Nucleus accumbens (tissue), 56 donors: ENCODE data around the gene TMEM184B.

Experiments used
- DNase-seq, 56 donors: peaks; one replicate each; lab custom pipeline; 2025; lab: John Stamatoyannopoulos, UW

TMEM184B gene

DNA sequence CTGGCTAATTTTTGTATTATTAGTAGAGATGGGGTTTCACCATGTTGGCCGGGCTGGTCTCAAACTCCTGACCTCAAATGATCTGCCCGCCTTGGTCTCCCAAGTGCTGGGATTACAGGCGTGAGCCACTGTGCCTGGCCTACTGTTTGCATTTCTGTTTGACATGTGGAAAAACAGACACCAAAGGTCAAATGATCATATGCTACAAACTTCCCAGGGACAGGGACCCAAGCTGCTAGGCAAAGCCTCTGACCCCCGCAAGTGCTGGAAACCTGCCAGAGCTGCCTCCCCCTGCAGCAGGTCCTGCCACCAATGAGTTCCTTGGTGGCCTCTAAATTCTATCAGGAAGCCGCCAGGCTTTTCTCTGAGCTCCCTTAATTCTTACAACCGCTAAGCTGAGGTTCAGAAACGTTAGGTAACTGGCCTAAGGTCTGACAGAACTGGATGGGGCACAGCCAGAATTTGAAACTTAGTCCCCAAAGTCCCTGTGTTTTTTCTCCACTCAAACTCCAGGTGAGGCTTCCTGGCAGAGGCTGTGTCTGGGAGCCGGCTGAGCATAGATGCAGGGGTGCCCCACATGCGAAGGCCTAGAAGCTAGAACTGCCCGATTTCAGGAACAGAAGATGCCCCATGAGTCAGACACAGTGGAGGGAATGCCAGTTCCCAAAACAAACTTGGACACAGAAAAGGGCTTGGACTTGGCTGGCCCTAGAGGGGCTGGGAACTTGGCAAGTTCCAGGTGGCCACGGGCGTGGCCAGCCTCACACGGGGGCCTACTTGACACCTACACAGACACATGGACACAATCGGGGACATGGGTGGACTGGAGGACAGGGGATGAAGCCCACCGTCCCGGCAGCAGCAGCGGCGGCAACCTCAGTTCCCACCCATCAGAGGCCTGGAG is 37.1 kb upstream of the TMEM184B start:
- DNase-seq, result no peak

- DNase-seq, result no peak
Measured at GRCh38 chr22:38308791-38309498, 36.1 kb upstream of the TMEM184B start.

- peak in 6 of 56 donors; percentile 11 to 51 (median 20) for DNase-seq
Measured at GRCh38 chr22:38305471-38306448, 33.0 kb upstream of the TMEM184B start.

GRCh38 chr22:38304526-38304925 is 31.7 kb upstream of the TMEM184B start:
- DNase-seq, result peak in 1 of 56 donors; percentile 25

DNA sequence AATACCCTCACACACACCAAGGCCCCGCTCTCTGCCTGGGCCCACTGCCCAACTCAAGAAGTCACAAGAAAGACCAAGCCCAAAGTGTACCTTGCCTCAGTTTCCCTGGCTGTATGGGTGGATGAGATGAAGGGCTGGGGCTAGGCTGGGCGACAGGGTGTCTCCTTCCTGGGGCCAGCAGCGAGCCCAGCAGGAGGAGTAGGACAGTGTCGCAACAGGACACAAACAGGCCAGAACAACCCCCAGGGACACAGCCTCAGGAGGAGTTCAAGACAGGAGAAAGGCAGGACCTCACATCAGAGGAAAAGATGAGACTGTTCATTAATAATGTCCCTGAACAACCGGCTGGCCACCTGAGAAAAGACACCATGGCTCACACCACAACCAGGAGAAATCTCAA is 31.2 kb upstream of the TMEM184B start:
- no peak for DNase-seq

DNA sequence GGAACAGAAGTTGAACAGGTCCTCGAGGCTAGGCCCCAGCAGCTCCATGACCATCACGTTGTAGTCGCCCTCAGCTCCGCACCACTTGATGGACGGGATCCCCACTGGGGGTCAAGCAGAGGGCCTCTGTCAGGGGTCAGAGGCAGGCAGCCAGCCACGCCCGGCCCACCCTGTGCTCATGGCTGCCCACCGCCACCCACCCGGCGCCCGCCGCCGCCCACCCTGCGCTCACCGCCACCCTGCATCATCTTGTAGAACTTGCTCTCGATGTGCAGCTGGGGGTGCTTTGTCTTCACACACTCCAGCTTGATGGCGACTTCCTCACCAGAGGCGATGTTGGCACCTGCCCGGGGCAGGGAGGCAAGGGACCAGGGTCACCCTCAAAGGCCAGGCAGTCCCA is 30.1 kb upstream of the TMEM184B start:
- DNase-seq, result no peak

- no peak for DNase-seq
Measured at GRCh38 chr22:38300946-38301345, 28.1 kb upstream of the TMEM184B start.

- DNase-seq, result no peak
Measured at GRCh38 chr22:38300197-38300945, 27.6 kb upstream of the TMEM184B start.

DNA sequence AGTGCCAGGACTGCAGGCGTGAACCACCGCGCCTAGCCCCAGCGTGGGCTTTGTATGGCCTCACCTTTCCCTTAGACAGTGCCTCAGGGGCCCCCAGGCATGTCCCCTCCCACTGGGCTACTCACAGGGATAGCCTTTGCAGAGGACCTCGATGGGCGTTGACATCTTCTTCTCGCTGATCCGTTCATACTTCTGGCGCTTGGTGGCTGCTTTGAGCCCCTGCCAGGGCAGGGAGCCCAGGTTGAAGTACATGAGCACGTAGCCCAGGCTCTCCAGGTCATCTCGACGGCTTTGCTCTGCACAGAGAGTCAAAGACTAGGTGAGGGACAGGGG is 26.9 kb upstream of the TMEM184B start:
- DNase-seq, result no peak

DNA sequence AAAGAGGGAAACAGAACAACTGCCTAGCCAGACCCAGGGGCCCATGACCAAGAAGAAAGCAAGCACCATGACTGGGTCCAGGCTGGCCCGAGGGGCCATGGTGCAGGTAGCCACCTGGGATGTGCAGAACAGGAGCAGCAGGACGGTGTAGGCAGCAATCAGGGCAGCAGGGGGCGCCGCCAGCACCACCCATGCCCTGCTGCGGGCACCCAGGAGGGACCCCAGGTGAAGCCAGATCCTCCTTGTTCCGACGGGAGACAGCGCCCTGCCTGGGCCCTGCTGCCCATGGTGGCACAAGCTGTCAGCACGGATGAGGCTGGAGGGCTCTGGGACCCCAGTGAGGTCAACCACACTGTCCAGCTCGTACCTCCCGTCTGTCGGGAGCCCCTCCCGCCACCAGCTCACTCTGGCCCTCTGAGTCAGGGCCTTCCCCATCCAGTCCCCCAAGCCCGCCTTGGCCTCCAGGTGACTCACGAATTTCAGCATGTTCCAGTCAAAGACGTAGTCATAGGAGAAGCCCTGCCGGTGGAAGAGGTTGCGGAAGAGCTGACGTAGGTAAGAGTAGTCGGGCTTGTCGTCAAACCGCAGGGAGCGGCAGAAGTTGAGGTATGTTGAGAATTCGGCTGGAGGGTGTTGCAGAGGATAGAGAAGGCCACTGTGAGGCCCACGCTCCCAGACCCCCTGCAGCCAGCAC is 25.6 kb upstream of the TMEM184B start:
- DNase-seq, result no peak

- no peak for DNase-seq
Measured at GRCh38 chr22:38296372-38296771, 23.6 kb upstream of the TMEM184B start.

- no peak for DNase-seq
Measured at GRCh38 chr22:38295863-38296262, 23.1 kb upstream of the TMEM184B start.

DNA sequence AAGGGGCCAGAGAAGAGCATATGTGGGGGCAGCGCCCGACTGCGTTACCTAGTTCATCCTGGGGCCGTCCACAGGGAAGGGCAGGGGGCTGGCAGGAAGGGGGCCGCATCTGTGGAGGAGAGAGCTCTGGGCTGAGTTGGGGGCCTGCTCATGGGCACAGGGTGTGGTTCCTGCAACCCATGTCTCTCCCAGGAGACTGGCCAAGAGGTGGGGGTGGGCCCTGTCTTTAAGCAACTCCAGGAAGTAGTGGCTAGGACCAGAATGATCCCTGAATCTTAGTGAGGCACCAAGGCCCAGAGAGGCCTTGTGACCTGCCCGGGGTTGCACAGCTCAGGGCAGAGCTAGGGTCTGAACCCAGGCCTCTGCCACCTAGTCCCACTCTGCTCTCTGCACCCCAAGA is 22.5 kb upstream of the TMEM184B start:
- no peak for DNase-seq

DNA sequence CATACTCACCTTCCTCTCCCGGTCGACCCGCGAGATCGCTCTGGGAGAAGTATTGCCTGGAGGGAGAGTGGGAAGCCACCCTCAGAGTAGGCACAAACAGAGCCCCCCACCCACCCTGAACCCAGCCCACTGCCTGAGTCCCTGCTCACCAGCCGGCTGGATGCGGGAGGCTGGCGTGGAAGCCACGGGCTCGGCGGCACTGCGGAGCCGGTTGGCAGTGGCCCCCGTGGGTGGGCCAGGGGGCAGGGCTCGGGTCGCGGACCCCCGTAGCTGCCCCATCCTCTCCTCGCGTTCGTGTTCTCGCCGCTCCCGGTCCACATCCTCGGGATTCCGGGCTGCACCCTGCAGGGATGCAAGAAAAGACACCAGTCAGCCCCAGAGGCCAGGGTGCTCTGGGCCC is 21.4 kb upstream of the TMEM184B start:
- DNase-seq, result no peak

DNA sequence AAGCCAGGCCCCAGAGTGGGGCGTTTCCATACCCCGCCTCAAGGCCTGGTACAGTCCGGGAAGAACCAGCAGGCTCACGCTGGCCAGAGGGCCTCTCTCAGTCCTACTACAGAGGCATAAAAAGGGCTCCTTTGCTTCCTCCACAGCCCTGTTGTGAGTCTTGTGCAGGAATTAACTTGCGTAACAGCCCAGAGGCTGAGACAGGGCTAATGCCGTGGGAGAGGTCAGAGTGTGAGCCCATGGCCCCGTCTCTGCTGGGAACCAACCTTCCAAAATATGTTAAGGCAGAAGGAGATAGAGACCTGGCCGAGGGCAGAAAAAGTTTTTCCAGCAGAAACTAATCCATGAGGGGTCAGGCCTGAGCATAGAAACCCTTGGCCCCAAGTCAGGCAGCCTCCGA is 19.9 kb upstream of the TMEM184B start:
- DNase-seq, result no peak

DNA sequence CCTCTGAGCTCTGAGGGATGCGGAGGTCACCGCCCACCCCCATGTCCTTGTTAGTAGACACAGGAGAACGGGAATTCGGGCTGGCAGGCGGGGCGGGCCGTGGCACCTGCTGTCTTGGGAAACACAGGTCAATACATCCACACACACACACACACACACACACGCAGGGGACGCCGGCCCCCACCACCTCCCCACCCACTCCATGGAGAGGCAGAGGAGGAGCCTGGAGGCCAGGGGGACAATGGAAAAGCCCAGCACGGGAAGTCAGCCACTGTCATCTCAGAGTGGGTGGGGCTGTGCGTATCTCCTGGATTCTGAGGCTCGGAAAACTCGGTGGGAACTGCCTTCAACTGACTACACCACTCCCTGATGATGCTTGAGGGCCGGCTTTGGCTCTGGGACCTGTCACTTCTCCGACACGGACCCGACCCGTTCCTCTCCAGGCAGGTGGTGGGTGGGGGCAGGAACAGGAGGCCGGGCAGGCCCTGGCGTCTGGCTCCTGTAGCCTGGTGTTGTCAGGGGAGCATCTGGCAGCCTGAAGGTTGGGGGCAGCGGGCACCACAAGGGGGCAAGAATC is 18.5 kb upstream of the TMEM184B start:
- no peak for DNase-seq

DNA sequence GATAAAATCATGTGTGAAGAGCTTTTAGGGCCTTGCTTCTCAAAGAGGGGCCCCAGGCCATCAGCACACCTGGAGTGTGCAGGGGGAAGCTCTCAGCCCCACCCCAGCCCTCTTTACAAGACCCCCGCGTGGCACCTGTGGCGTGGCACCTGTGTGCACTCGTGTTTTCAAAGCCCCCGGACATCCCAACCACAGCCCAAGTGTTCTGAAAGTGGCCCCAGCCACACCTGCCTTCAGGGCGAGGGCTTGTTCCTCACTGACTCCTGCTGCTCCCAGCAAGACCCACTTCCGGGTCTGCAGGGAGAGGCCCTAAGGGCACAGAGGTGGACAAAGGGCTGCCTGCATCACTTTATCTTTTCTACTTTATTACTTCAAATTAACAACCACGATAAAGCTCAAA is 17.5 kb upstream of the TMEM184B start:
- DNase-seq, result no peak

DNA sequence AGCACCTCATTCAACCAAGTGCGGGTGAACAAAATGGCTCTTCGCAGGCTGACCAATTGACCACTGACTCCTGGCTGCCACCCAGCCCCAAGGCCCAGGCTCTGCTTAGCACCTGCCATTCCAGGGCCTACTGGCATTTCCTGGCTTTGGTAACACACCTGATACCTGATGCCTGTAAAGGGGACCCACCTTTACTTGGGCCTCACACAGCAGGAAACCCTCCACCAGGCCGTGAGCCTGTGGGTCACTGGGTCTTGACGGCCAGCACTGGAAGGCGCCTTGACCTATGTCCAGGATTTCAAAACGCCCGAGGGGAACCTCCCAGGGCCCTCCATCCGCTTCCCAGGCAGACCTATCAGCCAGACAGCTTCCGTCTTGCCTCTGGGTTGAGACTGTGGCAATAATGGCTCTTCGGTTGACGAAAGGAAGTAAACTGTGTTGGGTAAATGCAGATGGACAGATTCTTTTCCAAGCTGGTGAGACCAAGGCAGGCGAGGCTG is 16.8 kb upstream of the TMEM184B start:
- DNase-seq, result no peak
